Activated CD8-positive, alpha-beta T cell treated with anti-CD3 and anti-CD28 coated beads for 36 hours (primary cell): ENCODE data around the gene IFNG. TPM values are rescaled to one million over a fixed set of nuclear protein-coding genes. Genes with fewer than 3 reads are reported as not detected.
A peak's percentile ranks its signal among the peaks of the same experiment; 100 is the strongest.
"Not testable (repeated sequence)": the region's sequence is repeated elsewhere in the genome, so short reads cannot be mapped to it uniquely, and the experiment has no call there.

Experiments
- ATAC-seq: fragments of 200-7000 bp; cut with Tn5 transposase; one replicate; pipeline ENCODE4 v1.10.0; 2021; ENCODE audit warnings: mild to moderate bottlenecking, moderate library complexity
- CTCF ChIA-PET: fragments of 350-600 bp; sonication (Branson Sonifier 250); formaldehyde crosslinking; loops from one replicate; lab custom pipeline; 2021; ENCODE audit warnings: antibody characterized with exemption; lab: Charles Lee
- POLR2A ChIA-PET: fragments of 350-600 bp; sonication (Branson Sonifier 250); formaldehyde crosslinking; loops from one replicate; lab custom pipeline; 2021; ENCODE audit warnings: antibody characterized with exemption; lab: Charles Lee
- DNase-seq: peaks from one replicate; pipeline ENCODE4 v3.0.0-alpha.2; 2020
- H3K27ac Mint-ChIP-seq: one replicate; pipeline ENCODE4 v1.8.0; 2021; ENCODE audit warnings: mild to moderate bottlenecking, mixed read lengths
- H3K27me3 Mint-ChIP-seq: one replicate; pipeline ENCODE4 v1.8.0; 2021; ENCODE audit warnings: mixed read lengths
- H3K36me3 Mint-ChIP-seq: one replicate; pipeline ENCODE4 v1.8.0; 2021; ENCODE audit warnings: low read depth, mixed read lengths
- H3K4me1 Mint-ChIP-seq: one replicate; pipeline ENCODE4 v1.8.0; 2021; ENCODE audit warnings: low read depth, mixed read lengths
- H3K4me3 Mint-ChIP-seq: one replicate; pipeline ENCODE4 v1.8.0; 2021; ENCODE audit warnings: mild to moderate bottlenecking, moderate library complexity, mixed read lengths
- H3K9me3 Mint-ChIP-seq: one replicate; pipeline ENCODE4 v1.8.0; 2021; ENCODE audit warnings: mixed read lengths
- CTCF ChIP-seq: fragments of 200-600 bp; IDR thresholded peaks from one replicate; pipeline ENCODE4 v1.8.0; 2022; ENCODE audit warnings: antibody characterized with exemption, mild to moderate bottlenecking
- intact Hi-C: fragments of 100-400 bp; cut with micrococcal nuclease; formaldehyde crosslinking; loops from one replicate; pipeline ENCODE4 v1.10.0; 2022
- total RNA-seq, 2 experiments: library from RNA; stranded (reverse); gene quantifications; one replicate each; pipeline ENCODE4 v1.2.3, GENCODE V29; 2021

The IFNG gene
- total RNA-seq, 2 experiments from 2014 or later, result 42.7 to 43.6 TPM

- DNase-seq (no peak), ATAC-seq (no peak)
- Mint-ChIP-seq H3K9me3 (peaks cover 8% of the 10 kb centered on the region), H3K27ac (peak overlapping the region; percentile 37), H3K36me3 (peaks cover 9% of the 10 kb centered on the region), H3K4me3 (no peak overlapping the region), H3K4me1 (peaks cover 78% of the 10 kb centered on the region), H3K27me3 (no peaks in the 10 kb centered on the region)
- intact Hi-C loops, result no loop called here
- TF ChIP-seq CTCF, result no peak
- ChIA-PET POLR2A (interaction anchor here (0.6 kb wide), 1 partner anchor 37 kb away, joined by 3 read pairs; no protein-coding TSS in a partner anchor), CTCF (interaction anchor here (0.9 to 7.1 kb wide), 5 partner anchors 20 to 165 kb away, joined by 3 to 43 read pairs (median 4); no protein-coding TSS in a partner anchor)
Measured at GRCh38 chr12:68177562-68177961, 18.0 kb upstream of the IFNG start.

DNA sequence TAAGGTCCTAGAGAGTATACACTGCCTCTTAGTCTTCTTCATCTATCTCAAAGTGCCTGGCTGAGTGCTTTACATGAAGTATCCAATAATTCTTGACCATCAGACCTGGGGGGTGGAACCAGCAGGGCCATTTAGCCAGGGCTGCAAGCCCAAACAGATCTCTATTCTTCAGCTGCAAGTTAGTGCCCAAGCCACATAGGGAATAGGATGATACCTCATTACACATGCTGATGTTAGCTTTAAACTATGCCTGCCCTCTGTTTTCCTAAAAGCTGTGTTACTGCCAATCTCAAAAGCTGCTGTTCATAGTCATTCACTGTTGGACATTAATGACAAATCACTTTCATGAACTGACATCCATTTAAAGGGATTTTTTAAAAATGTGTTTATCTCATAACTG lies 16.7 kb upstream of the IFNG start:
- DNase-seq, result no peak
- H3K4me3 Mint-ChIP-seq, result peak overlapping the region; percentile 50
- H3K27ac Mint-ChIP-seq, result peak overlapping the region; percentile 73
- no peaks in the 10 kb centered on the region for H3K27me3 Mint-ChIP-seq
- peaks cover 77% of the 10 kb centered on the region for H3K4me1 Mint-ChIP-seq
- H3K9me3 Mint-ChIP-seq, result peaks cover 8% of the 10 kb centered on the region
- intact Hi-C loops, result no loop called here
- ChIA-PET POLR2A (interaction anchor here (1.4 kb wide), 1 partner anchor 57 kb away, joined by 5 read pairs; no protein-coding TSS in a partner anchor), CTCF (interaction anchor here (1.0 to 7.1 kb wide), 5 partner anchors 11 to 136 kb away, joined by 3 to 43 read pairs (median 4); no protein-coding TSS in a partner anchor)
- peaks cover 9% of the 10 kb centered on the region for H3K36me3 Mint-ChIP-seq
- no peak for TF ChIP-seq CTCF
- ATAC-seq, result no peak

- peaks cover 71% of the 10 kb centered on the region for H3K4me1 Mint-ChIP-seq
- intact Hi-C loops, result no loop called here
Measured at GRCh38 chr12:68175557-68176061, 16.1 kb upstream of the IFNG start.

GRCh38 chr12:68174761-68175160 lies 15.2 kb upstream of the IFNG start:
- peak overlapping the region; percentile 50 for H3K4me3 Mint-ChIP-seq
- CTCF ChIA-PET, result interaction anchor here (1.0 to 7.1 kb wide), 3 partner anchors 17 to 134 kb away, joined by 3 to 43 read pairs (median 9); no protein-coding TSS in a partner anchor
- H3K27ac Mint-ChIP-seq, result peak overlapping the region; percentile 73
- H3K36me3 Mint-ChIP-seq, ATAC-seq, H3K27me3 Mint-ChIP-seq, POLR2A ChIA-PET, intact Hi-C loops, H3K9me3 Mint-ChIP-seq, DNase-seq: not testable (repeated sequence)
- peaks cover 65% of the 10 kb centered on the region for H3K4me1 Mint-ChIP-seq

More at GRCh38 chr12:68175557-68176061, 16.1 kb upstream of the IFNG start:
- DNase-seq (peak; percentile 83), ATAC-seq (peak; percentile 83)
- H3K27me3 Mint-ChIP-seq, result no peaks in the 10 kb centered on the region
- ChIA-PET POLR2A (interaction anchor here (1.4 kb wide), 1 partner anchor 56 kb away, joined by 5 read pairs; no protein-coding TSS in a partner anchor), CTCF (interaction anchor here (1.0 to 7.1 kb wide), 5 partner anchors 11 to 135 kb away, joined by 3 to 43 read pairs (median 4); no protein-coding TSS in a partner anchor)
- H3K4me3 Mint-ChIP-seq, result peak overlapping the region; percentile 50
- TF ChIP-seq CTCF, result no peak
- H3K27ac Mint-ChIP-seq, result peak overlapping the region; percentile 73
- peaks cover 8% of the 10 kb centered on the region for H3K9me3 Mint-ChIP-seq
- H3K36me3 Mint-ChIP-seq, result peaks cover 9% of the 10 kb centered on the region

GRCh38 chr12:68173792-68174191 lies 14.3 kb upstream of the IFNG start:
- intact Hi-C loops, result no loop called here
- POLR2A ChIA-PET, result interaction anchor here (0.6 kb wide), 1 partner anchor 746 kb away, joined by 4 read pairs; no protein-coding TSS in a partner anchor
- Mint-ChIP-seq H3K36me3 (peaks cover 7% of the 10 kb centered on the region), H3K9me3 (peaks cover 8% of the 10 kb centered on the region), H3K4me3 (no peak overlapping the region), H3K27me3 (no peaks in the 10 kb centered on the region), H3K4me1 (peaks cover 67% of the 10 kb centered on the region), H3K27ac (no peak overlapping the region)
- ATAC-seq (no peak), DNase-seq (no peak)
- no peak for TF ChIP-seq CTCF
- CTCF ChIA-PET, result interaction anchor here (0.9 to 7.1 kb wide), 4 partner anchors 16 to 133 kb away, joined by 3 to 43 read pairs (median 6); no protein-coding TSS in a partner anchor
